ENCODE measurements around the gene SCYGR1.

DNA sequence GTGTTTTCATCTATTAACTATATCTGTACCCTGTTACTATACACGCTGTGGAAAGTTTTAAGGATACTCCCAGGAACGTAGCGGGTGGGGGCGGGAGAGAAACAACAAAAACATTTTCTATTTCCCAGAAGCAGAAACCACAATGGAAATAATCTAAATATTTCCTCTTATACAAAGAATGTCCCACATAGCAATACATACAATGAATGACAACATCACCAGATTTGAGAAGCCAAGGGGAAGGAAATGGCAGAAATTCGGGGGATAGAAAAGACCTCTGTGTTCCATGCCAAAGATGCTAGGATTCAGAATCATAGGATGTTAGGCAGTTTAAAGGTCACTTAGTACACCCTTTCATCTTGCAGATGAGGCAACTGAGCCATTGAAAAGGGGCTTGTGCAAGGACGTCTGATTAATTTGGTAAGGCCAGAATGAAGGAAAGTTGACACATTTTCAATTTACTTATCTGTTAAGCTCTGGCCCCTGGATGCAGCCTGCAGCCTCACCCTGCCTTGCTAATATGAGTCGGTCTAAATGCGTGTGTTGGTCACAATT lies 41.1 kb upstream of the SCYGR1 start:
- TF ChIP-seq, protein P1, sequence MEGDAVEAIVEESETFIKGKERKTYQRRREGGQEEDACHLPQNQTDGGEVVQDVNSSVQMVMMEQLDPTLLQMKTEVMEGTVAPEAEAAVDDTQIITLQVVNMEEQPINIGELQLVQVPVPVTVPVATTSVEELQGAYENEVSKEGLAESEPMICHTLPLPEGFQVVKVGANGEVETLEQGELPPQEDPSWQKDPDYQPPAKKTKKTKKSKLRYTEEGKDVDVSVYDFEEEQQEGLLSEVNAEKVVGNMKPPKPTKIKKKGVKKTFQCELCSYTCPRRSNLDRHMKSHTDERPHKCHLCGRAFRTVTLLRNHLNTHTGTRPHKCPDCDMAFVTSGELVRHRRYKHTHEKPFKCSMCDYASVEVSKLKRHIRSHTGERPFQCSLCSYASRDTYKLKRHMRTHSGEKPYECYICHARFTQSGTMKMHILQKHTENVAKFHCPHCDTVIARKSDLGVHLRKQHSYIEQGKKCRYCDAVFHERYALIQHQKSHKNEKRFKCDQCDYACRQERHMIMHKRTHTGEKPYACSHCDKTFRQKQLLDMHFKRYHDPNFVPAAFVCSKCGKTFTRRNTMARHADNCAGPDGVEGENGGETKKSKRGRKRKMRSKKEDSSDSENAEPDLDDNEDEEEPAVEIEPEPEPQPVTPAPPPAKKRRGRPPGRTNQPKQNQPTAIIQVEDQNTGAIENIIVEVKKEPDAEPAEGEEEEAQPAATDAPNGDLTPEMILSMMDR (conservative IDR thresholded peaks at IDR 0.05; ENCODE audit: low read length): no peak
- no peak for TF ChIP-seq EZH2phosphoT487 (IDR thresholded peaks at IDR 0.05; ENCODE audit: borderline replicate concordance)

All from Loucy (cell line).